K562 (cell line): Measurements from ENCODE around the gene WDR62. TPM values are rescaled to one million over a fixed set of nuclear protein-coding genes. Genes with fewer than 3 reads are reported as not detected.

Experiments
- ASH1L ChIP-seq: fragments of 450-650 bp; IDR thresholded peaks from 2 replicates; pipeline ENCODE4 v1.6.1; 2018; ENCODE audit warnings: borderline replicate concordance, mild to moderate bottlenecking, low read depth; ENCODE audit not compliant: partially characterized antibody
- CBFB ChIP-seq: sonication (generic); formaldehyde crosslinking; IDR thresholded peaks from 2 replicates; pipeline ENCODE4 v1.4.0; 2020; ENCODE audit warnings: mild to moderate bottlenecking, missing genetic modification reagents
- COPS2 ChIP-seq: fragments of 450-650 bp; conservative IDR thresholded peaks from 2 replicates; pipeline ENCODE4 v1.6.1; 2016; ENCODE audit warnings: mild to moderate bottlenecking, moderate library complexity
- DPF2 ChIP-seq: fragments of 450-650 bp; IDR thresholded peaks from 2 replicates; pipeline ENCODE4 v1.6.1; 2016
- ELF2 ChIP-seq: fragments of 250-450 bp; sonication (Bioruptor Pico); IDR thresholded peaks from 2 replicates; pipeline ENCODE4 v1.5.0; 2021; ENCODE audit warnings: mild to moderate bottlenecking
- GTF2E2 ChIP-seq: fragments of 200-800 bp; sonication (Bioruptor generic); IDR thresholded peaks from 2 replicates; pipeline ENCODE4 v1.6.1; 2016; ENCODE audit warnings: missing genetic modification characterization, missing compliant biosample characterization
- HEY1 ChIP-seq: fragments of 250-450 bp; sonication (Bioruptor Pico); IDR thresholded peaks from 2 replicates; pipeline ENCODE4 v1.5.0; 2020; ENCODE audit warnings: mild to moderate bottlenecking, moderate library complexity, borderline replicate concordance
- HIVEP1 ChIP-seq: fragments of 250-450 bp; sonication (Bioruptor Pico); IDR thresholded peaks from 2 replicates; pipeline ENCODE4 v1.4.0; 2020; ENCODE audit warnings: mild to moderate bottlenecking
- HNRNPH1 ChIP-seq: fragments of 200-400 bp; formaldehyde crosslinking; optimal IDR thresholded peaks from 2 replicates; pipeline ENCODE3; 2017; ENCODE audit warnings: low read depth, mild to moderate bottlenecking, low read length, moderate library complexity
- KLF1 ChIP-seq: fragments of 450-650 bp; IDR thresholded peaks from 2 replicates; pipeline ENCODE4 v1.6.1; 2016; ENCODE audit warnings: missing genetic modification characterization, missing compliant biosample characterization
- MAFG ChIP-seq: fragments of 450-650 bp; conservative IDR thresholded peaks from 2 replicates; pipeline ENCODE4 v1.6.1; 2016; ENCODE audit warnings: missing genetic modification characterization, missing compliant biosample characterization
- NONO ChIP-seq, 2 experiments: fragments of 200-400 bp in 1 of 2; fragments of 450-650 bp in 1 of 2; formaldehyde crosslinking in 1 of 2; IDR thresholded peaks; 2 replicates each; pipeline ENCODE4 v1.6.1; 2017; ENCODE audit warnings: low read depth in 2 of 2, mild to moderate bottlenecking in 2 of 2, moderate library complexity in 2 of 2, low read length in 1 of 2
- NUFIP1 ChIP-seq: fragments of 450-650 bp; IDR thresholded peaks from 2 replicates; pipeline ENCODE4 v1.6.1; 2018; ENCODE audit not compliant: partially characterized antibody
- RBM25 ChIP-seq: fragments of 200-400 bp; formaldehyde crosslinking; IDR thresholded peaks from 2 replicates; pipeline ENCODE4 v1.6.1; 2018; ENCODE audit warnings: low read length, low read depth, moderate library complexity; ENCODE audit not compliant: severe bottlenecking
- RBM39 ChIP-seq: fragments of 200-400 bp; formaldehyde crosslinking; optimal IDR thresholded peaks from 2 replicates; pipeline ENCODE3; 2018; ENCODE audit warnings: low read depth, low read length
- SREBF1 ChIP-seq: fragments of 150-350 bp; IDR thresholded peaks from 2 replicates; pipeline ENCODE4 v1.6.1; 2014; ENCODE audit warnings: antibody characterized with exemption, low read depth, low read length, borderline replicate concordance
- TCF3 ChIP-seq: sonication (generic); formaldehyde crosslinking; IDR thresholded peaks from 2 replicates; pipeline ENCODE4 v1.4.0; 2020; ENCODE audit warnings: mild to moderate bottlenecking, missing genetic modification reagents
- TCFL5 ChIP-seq: fragments of 250-450 bp; sonication (Bioruptor Pico); conservative IDR thresholded peaks from 2 replicates; pipeline ENCODE4 v1.6.1; 2021; ENCODE audit warnings: mild to moderate bottlenecking, moderate library complexity, matching md5 sums
- ZBTB5 ChIP-seq: fragments of 450-650 bp; IDR thresholded peaks from 2 replicates; pipeline ENCODE4 v1.6.1; 2017; ENCODE audit warnings: antibody characterized with exemption
- ZC3H11A ChIP-seq: IDR thresholded peaks from 2 replicates; pipeline ENCODE4 v1.6.1; 2012; ENCODE audit warnings: low read depth, low read length, improper control_type of control experiment
- ZFP1 ChIP-seq: fragments of 450-650 bp; formaldehyde crosslinking; IDR thresholded peaks from 2 replicates; pipeline ENCODE4 v1.4.0; 2020; ENCODE audit warnings: mild to moderate bottlenecking, mixed read lengths
- ZNF282 ChIP-seq: sonication (generic); formaldehyde crosslinking; IDR thresholded peaks from 2 replicates; pipeline ENCODE4 v1.8.1; 2023; ENCODE audit warnings: missing genetic modification reagents
- ZNF511 ChIP-seq: sonication (generic); formaldehyde crosslinking; IDR thresholded peaks from 2 replicates; pipeline ENCODE4 v1.8.0; 2022; ENCODE audit warnings: mild to moderate bottlenecking, missing genetic modification reagents
- polyA plus RNA-seq, 8 experiments: library from polyadenylated mRNA; depleted of rRNA in 4 of 8; stranded (reverse) in 5 of 8; unstranded in 3 of 8; fragments of >200 nt; fragmentation: Nextera tagmentation in 2 of 8; fragmentation: Illumina TruSeq in 1 of 8; extraction: Ambion mirVana in 2 of 8; extraction: Trizol in 1 of 8; gene quantifications; 2 replicates each; pipeline versions ENCODE4 v1.2.1 to v1.2.3, GENCODE V29; 2011 to 2014; ENCODE audit warnings: inconsistent platforms in 1 of 8, missing spikeins in 1 of 8
- total RNA-seq, 7 experiments: library from RNA; depleted of rRNA in 6 of 7; stranded (reverse); fragments of >200 nt in 6 of 7; fragmentation: Illumina TruSeq in 2 of 7; extraction: Trizol in 2 of 7; gene quantifications; 2 replicates each; pipeline versions ENCODE4 v1.2.1 to v1.2.3, GENCODE V29; 2011 to 2021; ENCODE audit warnings: low replicate concordance in 1 of 7
- TF ChIP-seq, protein P1 (sequence below): fragments of 250-450 bp; sonication (Bioruptor Pico); IDR thresholded peaks from 2 replicates; pipeline ENCODE4 v1.8.0; 2021; ENCODE audit warnings: borderline replicate concordance, mild to moderate bottlenecking, moderate library complexity; ENCODE audit not compliant: poor library complexity, severe bottlenecking
- TF ChIP-seq, protein P2 (sequence below): fragments of 450-650 bp; IDR thresholded peaks from 2 replicates; pipeline ENCODE4 v1.6.1; 2016; ENCODE audit warnings: antibody characterized with exemption

Gene WDR62
- total and polyA plus RNA-seq, 9 of the 15 experiments (the other 6 are each of a cell fraction or from before 2014, with no cell fraction given), result 0.35 to 32.8 (median 14.4) TPM

GRCh38 chr19:36139473-36140303 lies 85.0 kb downstream of the WDR62 start, which contains the start of gene CAPNS1 (continued):
- TF ChIP-seq ZNF282, result no peak
- TF ChIP-seq, protein P1, sequence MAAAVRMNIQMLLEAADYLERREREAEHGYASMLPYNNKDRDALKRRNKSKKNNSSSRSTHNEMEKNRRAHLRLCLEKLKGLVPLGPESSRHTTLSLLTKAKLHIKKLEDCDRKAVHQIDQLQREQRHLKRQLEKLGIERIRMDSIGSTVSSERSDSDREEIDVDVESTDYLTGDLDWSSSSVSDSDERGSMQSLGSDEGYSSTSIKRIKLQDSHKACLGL (CRISPR knock-in tag), result no peak
- no peak for TF ChIP-seq COPS2
- TF ChIP-seq SREBF1, result 0 out of 2 replicates have a peak, but pooled peaks have one; percentile 40
- TF ChIP-seq HNRNPH1, result no peak
- no peak for TF ChIP-seq NUFIP1
- TF ChIP-seq, protein P2, sequence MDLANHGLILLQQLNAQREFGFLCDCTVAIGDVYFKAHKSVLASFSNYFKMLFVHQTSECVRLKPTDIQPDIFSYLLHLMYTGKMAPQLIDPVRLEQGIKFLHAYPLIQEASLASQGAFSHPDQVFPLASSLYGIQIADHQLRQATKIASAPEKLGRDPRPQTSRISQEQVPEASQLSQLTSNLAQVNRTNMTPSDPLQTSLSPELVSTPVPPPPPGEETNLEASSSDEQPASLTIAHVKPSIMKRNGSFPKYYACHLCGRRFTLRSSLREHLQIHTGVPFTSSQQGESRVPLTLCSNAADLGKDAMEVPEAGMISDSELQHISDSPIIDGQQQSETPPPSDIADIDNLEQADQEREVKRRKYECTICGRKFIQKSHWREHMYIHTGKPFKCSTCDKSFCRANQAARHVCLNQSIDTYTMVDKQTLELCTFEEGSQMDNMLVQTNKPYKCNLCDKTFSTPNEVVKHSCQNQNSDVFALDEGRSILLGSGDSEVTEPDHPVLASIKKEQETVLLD, result peak; percentile 98
- TF ChIP-seq GTF2E2 (tag), result peak; percentile 72; the same call in 1 of the 2 replicates
- TF ChIP-seq HIVEP1 (CRISPR knock-in tag), result no peak
- TF ChIP-seq RBM25, result no peak
- TF ChIP-seq HEY1 (CRISPR knock-in tag), result no peak
- TF ChIP-seq MAFG (tag), result no peak
- TF ChIP-seq CBFB (CRISPR knock-in tag), result 0 out of 2 replicates have a peak, but pooled peaks have one; percentile 40
- TF ChIP-seq KLF1, result no peak
- TF ChIP-seq TCFL5 (CRISPR knock-in tag), result no peak
- TF ChIP-seq RBM39, result no peak
- TF ChIP-seq NONO (IDR thresholded peaks at IDR 0.05; ENCODE audit: low read depth in 2 of 2, low read length in 1 of 2), result peak in 1 of 2 experiments; percentile 64; a peak in 1 of 4 replicates
- TF ChIP-seq ZBTB5, result no peak
- no peak for TF ChIP-seq ZFP1
- no peak; the same call in 1 of the 2 replicates for TF ChIP-seq TCF3 (CRISPR knock-in tag)
- TF ChIP-seq ZNF511 (CRISPR knock-in tag), result no peak; the same call in 1 of the 2 replicates
- TF ChIP-seq ASH1L, result no peak
- peak; percentile 29; the same call in 1 of the 2 replicates for TF ChIP-seq DPF2
- TF ChIP-seq ELF2 (CRISPR knock-in tag), result peak; percentile 59; the same call in 1 of the 2 replicates
- TF ChIP-seq ZC3H11A, result no peak
